KOPT-K1 (cell line): ENCODE data around the gene PLA2R1.
"Not testable (repeated sequence)": the region's sequence is repeated elsewhere in the genome, so short reads cannot be mapped to it uniquely, and the experiment has no call there.

Experiments used
- H3K27ac ChIP-seq: fragments of 200-600 bp; sonication (generic); 2 replicates; pipeline ENCODE4 v1.5.1; 2016; ENCODE audit warnings: antibody characterized with exemption, mild to moderate bottlenecking, low read depth, low read length; ENCODE audit not compliant: poor library complexity, severe bottlenecking
- H3K36me3 ChIP-seq: fragments of 200-600 bp; sonication (generic); 2 replicates; pipeline ENCODE4 v1.5.1; 2017; ENCODE audit warnings: antibody characterized with exemption, mild to moderate bottlenecking, low read length, moderate library complexity; ENCODE audit not compliant: insufficient read depth
- H3K9me3 ChIP-seq: fragments of 200-600 bp; sonication (generic); 2 replicates; pipeline ENCODE4 v1.5.1; 2017; ENCODE audit warnings: antibody characterized with exemption, low read length, mild to moderate bottlenecking; ENCODE audit not compliant: insufficient read depth, poor library complexity, severe bottlenecking

The PLA2R1 gene

GRCh38 chr2:160052531-160052930, 9.9 kb downstream of the PLA2R1 start:
- Histone ChIP-seq H3K27ac (no peak overlapping the region), H3K9me3 (no peaks in the 10 kb centered on the region), H3K36me3 (no peaks in the 10 kb centered on the region)

- no peaks in the 10 kb centered on the region for H3K36me3 ChIP-seq
- no peaks in the 10 kb centered on the region for H3K9me3 ChIP-seq
- H3K27ac ChIP-seq, result no peak overlapping the region
These were observed 11.0 kb downstream of the PLA2R1 start for GRCh38 chr2:160051371-160051800.

- H3K36me3 ChIP-seq, result no peaks in the 10 kb centered on the region
- no peak overlapping the region for H3K27ac ChIP-seq
- no peaks in the 10 kb centered on the region for H3K9me3 ChIP-seq
These were observed 12.3 kb downstream of the PLA2R1 start for GRCh38 chr2:160050147-160050546.

GRCh38 chr2:160045703-160046210, 16.7 kb downstream of the PLA2R1 start:
- H3K9me3 ChIP-seq, result no peaks in the 10 kb centered on the region
- no peaks in the 10 kb centered on the region for H3K36me3 ChIP-seq
- H3K27ac ChIP-seq, result no peak overlapping the region

- no peaks in the 10 kb centered on the region for H3K36me3 ChIP-seq
- H3K9me3 ChIP-seq, result no peaks in the 10 kb centered on the region
- no peak overlapping the region for H3K27ac ChIP-seq
These were observed 17.7 kb downstream of the PLA2R1 start for GRCh38 chr2:160044728-160045127.

GRCh38 chr2:160043265-160043664, 19.1 kb downstream of the PLA2R1 start:
- Histone ChIP-seq H3K9me3 (no peaks in the 10 kb centered on the region), H3K27ac (no peak overlapping the region), H3K36me3 (no peaks in the 10 kb centered on the region)

GRCh38 chr2:160042054-160042453, 20.4 kb downstream of the PLA2R1 start:
- H3K36me3 ChIP-seq, result no peaks in the 10 kb centered on the region
- no peak overlapping the region for H3K27ac ChIP-seq
- H3K9me3 ChIP-seq, result no peaks in the 10 kb centered on the region

GRCh38 chr2:160041091-160041490, 21.3 kb downstream of the PLA2R1 start:
- no peaks in the 10 kb centered on the region for H3K36me3 ChIP-seq
- H3K27ac ChIP-seq, result no peak overlapping the region
- H3K9me3 ChIP-seq, result no peaks in the 10 kb centered on the region

GRCh38 chr2:160039166-160039903, 23.1 kb downstream of the PLA2R1 start:
- Histone ChIP-seq H3K9me3 (no peaks in the 10 kb centered on the region), H3K27ac (no peak overlapping the region), H3K36me3 (no peaks in the 10 kb centered on the region)

GRCh38 chr2:160038662-160039061, 23.8 kb downstream of the PLA2R1 start:
- not testable (repeated sequence) for H3K9me3 ChIP-seq, H3K27ac ChIP-seq, H3K36me3 ChIP-seq

GRCh38 chr2:160036736-160037135, 25.7 kb downstream of the PLA2R1 start:
- no peaks in the 10 kb centered on the region for H3K36me3 ChIP-seq
- no peaks in the 10 kb centered on the region for H3K9me3 ChIP-seq
- H3K27ac ChIP-seq, result no peak overlapping the region

- no peaks in the 10 kb centered on the region for H3K36me3 ChIP-seq
- H3K9me3 ChIP-seq, result no peaks in the 10 kb centered on the region
- no peak overlapping the region for H3K27ac ChIP-seq
These were observed 27.3 kb downstream of the PLA2R1 start for GRCh38 chr2:160035125-160035524.

GRCh38 chr2:160034396-160034795, 28.0 kb downstream of the PLA2R1 start:
- Histone ChIP-seq H3K36me3 (no peaks in the 10 kb centered on the region), H3K9me3 (no peaks in the 10 kb centered on the region), H3K27ac (no peak overlapping the region)

GRCh38 chr2:160033732-160034392, 28.6 kb downstream of the PLA2R1 start:
- Histone ChIP-seq H3K9me3 (no peaks in the 10 kb centered on the region), H3K27ac (no peak overlapping the region)

GRCh38 chr2:160029270-160029628, 33.2 kb downstream of the PLA2R1 start:
- no peaks in the 10 kb centered on the region for H3K36me3 ChIP-seq
- H3K9me3 ChIP-seq, result no peaks in the 10 kb centered on the region
- no peak overlapping the region for H3K27ac ChIP-seq

More at GRCh38 chr2:160033732-160034392, 28.6 kb downstream of the PLA2R1 start:
- H3K36me3 ChIP-seq, result no peaks in the 10 kb centered on the region
